ENCODE results near the gene EXOSC2. TPM values are rescaled to one million over a fixed set of nuclear protein-coding genes. Genes with fewer than 3 reads are reported as not detected.

EXOSC2 gene
- polyA plus RNA-seq, 1 donor from 2014 or later, result 36.3 TPM

DNA sequence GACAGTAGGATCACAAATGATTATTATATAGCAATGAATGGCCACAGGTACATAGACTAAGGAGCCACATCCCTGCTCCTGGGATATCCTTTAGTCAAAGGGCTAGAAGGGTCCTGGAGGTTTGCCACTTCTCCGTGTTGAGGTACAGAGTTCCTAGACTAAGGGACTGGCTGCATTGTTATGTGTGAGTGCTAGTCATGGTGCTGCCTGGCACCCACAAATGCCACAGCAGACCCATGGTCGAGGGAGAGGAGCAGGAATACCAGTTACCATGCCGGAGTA, 47.4 kb downstream of the EXOSC2 start:
- H4K20me1 ChIP-seq (ENCODE audit: insufficient read depth), result no peaks in the 10 kb centered on the region
- H3K9ac ChIP-seq (ENCODE audit: low read length), result no peak overlapping the region
- H3K79me2 ChIP-seq (replicated peaks; ENCODE audit: insufficient read depth, low read length), result no peaks in the 10 kb centered on the region
- TF ChIP-seq MXI1 (conservative IDR thresholded peaks at IDR 0.05; ENCODE audit: poor library complexity, severe bottlenecking), result no peak
- TF ChIP-seq EP300 (conservative IDR thresholded peaks at IDR 0.05; ENCODE audit: poor library complexity, severe bottlenecking), result no peak
- TF ChIP-seq SMC3 (conservative IDR thresholded peaks at IDR 0.05; ENCODE audit: poor library complexity), result no peak
- no peak for TF ChIP-seq POLR2AphosphoS5 (IDR thresholded peaks at IDR 0.05)
- no peak for TF ChIP-seq EZH2 (IDR thresholded peaks at IDR 0.05; ENCODE audit: borderline replicate concordance, insufficient read depth, low read length, poor library complexity, severe bottlenecking)
- no peak for TF ChIP-seq TAF1 (IDR thresholded peaks at IDR 0.05; ENCODE audit: low read depth)
- TF ChIP-seq, protein P1, sequence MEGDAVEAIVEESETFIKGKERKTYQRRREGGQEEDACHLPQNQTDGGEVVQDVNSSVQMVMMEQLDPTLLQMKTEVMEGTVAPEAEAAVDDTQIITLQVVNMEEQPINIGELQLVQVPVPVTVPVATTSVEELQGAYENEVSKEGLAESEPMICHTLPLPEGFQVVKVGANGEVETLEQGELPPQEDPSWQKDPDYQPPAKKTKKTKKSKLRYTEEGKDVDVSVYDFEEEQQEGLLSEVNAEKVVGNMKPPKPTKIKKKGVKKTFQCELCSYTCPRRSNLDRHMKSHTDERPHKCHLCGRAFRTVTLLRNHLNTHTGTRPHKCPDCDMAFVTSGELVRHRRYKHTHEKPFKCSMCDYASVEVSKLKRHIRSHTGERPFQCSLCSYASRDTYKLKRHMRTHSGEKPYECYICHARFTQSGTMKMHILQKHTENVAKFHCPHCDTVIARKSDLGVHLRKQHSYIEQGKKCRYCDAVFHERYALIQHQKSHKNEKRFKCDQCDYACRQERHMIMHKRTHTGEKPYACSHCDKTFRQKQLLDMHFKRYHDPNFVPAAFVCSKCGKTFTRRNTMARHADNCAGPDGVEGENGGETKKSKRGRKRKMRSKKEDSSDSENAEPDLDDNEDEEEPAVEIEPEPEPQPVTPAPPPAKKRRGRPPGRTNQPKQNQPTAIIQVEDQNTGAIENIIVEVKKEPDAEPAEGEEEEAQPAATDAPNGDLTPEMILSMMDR (IDR thresholded peaks at IDR 0.05; ENCODE audit: poor library complexity, severe bottlenecking), result no peak
- TF ChIP-seq REST (IDR thresholded peaks at IDR 0.05; ENCODE audit: borderline replicate concordance), result no peak
- no peak for TF ChIP-seq RAD21 (conservative IDR thresholded peaks at IDR 0.05)
- H3K4me3 ChIP-seq (ENCODE audit: low read length), result no peak overlapping the region
- H3K27me3 ChIP-seq (ENCODE audit: insufficient read depth, low read depth, low read length), result no peaks in the 10 kb centered on the region
- no peak overlapping the region for H3K27ac ChIP-seq (ENCODE audit: low read length)
- H3F3A ChIP-seq (ENCODE audit: insufficient read depth, low read length, poor library complexity, severe bottlenecking), result no peaks in the 10 kb centered on the region
- H3K9me2 ChIP-seq (ENCODE audit: insufficient read depth, low read length), result no peaks in the 10 kb centered on the region
- H3K36me3 ChIP-seq (ENCODE audit: insufficient read depth, low read length), result no peaks in the 10 kb centered on the region
- peaks cover 3% of the 10 kb centered on the region for H3K9me3 ChIP-seq (ENCODE audit: low read length)
- no peak overlapping the region for H2AFZ ChIP-seq (ENCODE audit: low read depth, low read length)
- no peak overlapping the region for H3K4me2 ChIP-seq (ENCODE audit: low read length)

DNA sequence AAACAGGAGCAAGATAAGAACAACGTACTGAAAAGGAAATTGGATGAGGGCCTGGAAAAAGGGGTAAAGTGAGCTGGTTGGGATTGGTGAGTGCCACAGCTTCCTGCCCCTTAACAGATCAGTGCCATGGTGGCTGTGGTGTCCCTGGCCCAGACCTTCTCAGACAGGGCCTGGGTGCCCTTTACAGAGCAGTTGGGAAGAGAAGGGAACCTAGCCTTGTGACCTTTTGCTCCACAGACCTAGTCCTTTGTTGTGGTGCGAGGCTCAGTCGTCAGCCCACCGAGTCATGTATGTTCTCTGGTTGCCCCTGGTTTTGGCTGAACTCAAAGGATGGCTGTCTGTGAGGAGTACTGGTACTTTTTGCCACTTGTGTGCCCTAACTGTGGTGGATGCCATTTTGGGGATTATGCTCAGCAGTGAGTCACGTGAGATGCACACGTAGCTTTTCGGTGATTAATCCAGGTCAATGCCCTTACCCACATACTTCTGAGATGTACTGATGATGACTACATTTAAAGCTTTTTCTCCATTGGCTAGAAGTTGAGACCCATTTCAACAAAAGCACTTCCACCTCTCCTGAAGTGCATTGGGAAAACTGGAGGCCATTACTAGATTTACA, 48.4 kb downstream of the EXOSC2 start:
- Histone ChIP-seq H3K36me3 (ENCODE audit: insufficient read depth, low read length) (no peaks in the 10 kb centered on the region), H4K20me1 (ENCODE audit: insufficient read depth) (no peaks in the 10 kb centered on the region), H3K4me2 (ENCODE audit: low read length) (no peak overlapping the region), H3K27me3 (ENCODE audit: insufficient read depth, low read depth, low read length) (no peaks in the 10 kb centered on the region), H3K9ac (ENCODE audit: low read length) (no peak overlapping the region), H3F3A (ENCODE audit: insufficient read depth, low read length, poor library complexity, severe bottlenecking) (no peaks in the 10 kb centered on the region), H3K9me2 (ENCODE audit: insufficient read depth, low read length) (no peaks in the 10 kb centered on the region), H3K9me3 (ENCODE audit: low read length) (peaks cover 3% of the 10 kb centered on the region), H3K79me2 (replicated peaks; ENCODE audit: insufficient read depth, low read length) (peaks cover 5% of the 10 kb centered on the region), H2AFZ (ENCODE audit: low read depth, low read length) (no peak overlapping the region), H3K4me3 (ENCODE audit: low read length) (no peak overlapping the region), H3K27ac (ENCODE audit: low read length) (no peak overlapping the region)
- TF ChIP-seq, protein P1 (IDR thresholded peaks at IDR 0.05; ENCODE audit: poor library complexity, severe bottlenecking), result no peak
- TF ChIP-seq EZH2 (IDR thresholded peaks at IDR 0.05; ENCODE audit: borderline replicate concordance, insufficient read depth, low read length, poor library complexity, severe bottlenecking), result no peak
- TF ChIP-seq POLR2AphosphoS5 (IDR thresholded peaks at IDR 0.05), result no peak
- no peak for TF ChIP-seq REST (IDR thresholded peaks at IDR 0.05; ENCODE audit: borderline replicate concordance)
- TF ChIP-seq SMC3 (conservative IDR thresholded peaks at IDR 0.05; ENCODE audit: poor library complexity), result no peak
- TF ChIP-seq TAF1 (IDR thresholded peaks at IDR 0.05; ENCODE audit: low read depth), result no peak
- TF ChIP-seq EP300 (conservative IDR thresholded peaks at IDR 0.05; ENCODE audit: poor library complexity, severe bottlenecking), result no peak
